B cell (primary cell): Measurements from ENCODE around the gene PNKD.

ENCODE experiments used
- EZH2 ChIP-seq: IDR thresholded peaks from 2 replicates; pipeline ENCODE4 v1.6.1; 2012; ENCODE audit warnings: borderline replicate concordance, low read depth, mild to moderate bottlenecking, moderate library complexity, low read length; ENCODE audit not compliant: insufficient read depth, poor library complexity, severe bottlenecking
- TF ChIP-seq, protein P1 (sequence below): fragments of 200-600 bp; IDR thresholded peaks from one replicate; pipeline ENCODE4 v1.8.0; 2022; ENCODE audit warnings: antibody characterized with exemption, mild to moderate bottlenecking

DNA sequence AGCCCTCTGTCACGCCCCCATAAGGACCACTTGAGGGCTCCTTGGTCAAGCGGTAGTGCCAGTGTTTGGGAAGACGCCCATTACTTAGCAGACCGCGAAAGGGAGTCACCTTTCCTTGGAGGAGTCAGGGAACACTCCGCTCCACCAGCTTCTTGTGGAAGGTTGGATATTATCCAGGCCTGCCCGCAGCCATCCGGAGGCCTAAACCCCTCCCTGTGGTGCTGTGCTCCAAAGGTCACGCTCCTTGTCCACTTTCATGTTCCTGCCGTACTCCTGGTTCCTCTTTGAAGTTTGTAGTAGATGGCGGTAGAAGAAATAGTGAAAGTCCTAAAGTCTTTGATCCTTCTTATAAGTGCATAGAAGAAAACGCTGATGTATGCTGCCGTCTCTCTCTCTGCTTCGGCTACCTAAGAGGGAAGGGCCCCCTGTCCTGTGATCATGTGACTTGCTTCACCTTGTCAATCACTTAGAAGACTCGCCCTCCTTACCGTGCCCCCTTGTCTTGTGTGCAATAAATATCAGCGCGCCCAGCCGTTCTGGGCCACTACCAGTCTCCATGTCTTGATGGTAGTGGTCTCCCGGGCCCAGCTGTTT is 84.6 kb downstream of the PNKD start:
- TF ChIP-seq, protein P1, sequence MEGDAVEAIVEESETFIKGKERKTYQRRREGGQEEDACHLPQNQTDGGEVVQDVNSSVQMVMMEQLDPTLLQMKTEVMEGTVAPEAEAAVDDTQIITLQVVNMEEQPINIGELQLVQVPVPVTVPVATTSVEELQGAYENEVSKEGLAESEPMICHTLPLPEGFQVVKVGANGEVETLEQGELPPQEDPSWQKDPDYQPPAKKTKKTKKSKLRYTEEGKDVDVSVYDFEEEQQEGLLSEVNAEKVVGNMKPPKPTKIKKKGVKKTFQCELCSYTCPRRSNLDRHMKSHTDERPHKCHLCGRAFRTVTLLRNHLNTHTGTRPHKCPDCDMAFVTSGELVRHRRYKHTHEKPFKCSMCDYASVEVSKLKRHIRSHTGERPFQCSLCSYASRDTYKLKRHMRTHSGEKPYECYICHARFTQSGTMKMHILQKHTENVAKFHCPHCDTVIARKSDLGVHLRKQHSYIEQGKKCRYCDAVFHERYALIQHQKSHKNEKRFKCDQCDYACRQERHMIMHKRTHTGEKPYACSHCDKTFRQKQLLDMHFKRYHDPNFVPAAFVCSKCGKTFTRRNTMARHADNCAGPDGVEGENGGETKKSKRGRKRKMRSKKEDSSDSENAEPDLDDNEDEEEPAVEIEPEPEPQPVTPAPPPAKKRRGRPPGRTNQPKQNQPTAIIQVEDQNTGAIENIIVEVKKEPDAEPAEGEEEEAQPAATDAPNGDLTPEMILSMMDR, result no peak
- TF ChIP-seq EZH2, result no peak
